C4-2B (cell line): ENCODE results near the gene LGALS16.

Experiments
- ZFX ChIP-seq: fragments of 450-650 bp; IDR thresholded peaks from 2 replicates; pipeline ENCODE4 v1.6.1; 2017
- TF ChIP-seq, protein P1 (sequence below): fragments of 450-650 bp; conservative IDR thresholded peaks from 2 replicates; pipeline ENCODE4 v1.5.1; 2017; ENCODE audit warnings: mild to moderate bottlenecking

DNA sequence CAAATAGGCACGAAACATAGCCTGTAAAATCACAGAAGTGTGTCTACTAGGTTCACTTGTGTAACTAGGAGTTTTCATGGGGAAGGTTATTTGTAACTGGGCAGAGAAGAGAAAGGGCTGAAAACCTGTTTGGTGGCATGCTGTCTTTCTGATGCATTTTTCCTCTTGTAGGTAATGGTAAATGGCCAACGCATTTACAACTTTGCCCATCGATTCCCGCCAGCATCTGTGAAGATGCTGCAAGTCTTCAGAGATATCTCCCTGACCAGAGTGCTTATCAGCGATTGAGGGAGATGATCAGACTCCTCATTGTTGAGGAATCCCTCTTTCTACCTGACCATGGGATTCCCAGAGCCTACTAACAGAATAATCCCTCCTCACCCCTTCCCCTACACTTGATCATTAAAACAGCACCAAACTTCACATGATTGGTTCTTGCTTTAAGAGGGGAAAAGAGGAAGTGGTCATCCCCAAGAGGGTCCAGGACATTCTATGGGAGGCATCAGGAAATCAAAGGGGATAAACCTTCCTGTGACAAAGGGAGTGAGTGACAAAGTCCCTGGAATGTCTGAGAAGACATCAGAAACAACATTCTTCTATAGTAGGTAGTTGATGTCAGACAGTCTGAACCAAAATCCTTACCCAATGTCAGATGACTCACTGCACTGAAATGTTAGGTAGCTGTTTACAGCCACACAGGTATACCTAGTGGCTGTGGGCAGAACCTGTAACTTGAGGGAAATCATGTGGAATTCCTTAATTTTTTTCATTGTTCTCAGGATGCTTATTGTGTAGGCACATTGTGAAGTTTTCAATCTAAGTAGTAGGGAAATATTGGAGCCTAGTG, 53.5 kb downstream of the LGALS16 start:
- TF ChIP-seq, protein P1, sequence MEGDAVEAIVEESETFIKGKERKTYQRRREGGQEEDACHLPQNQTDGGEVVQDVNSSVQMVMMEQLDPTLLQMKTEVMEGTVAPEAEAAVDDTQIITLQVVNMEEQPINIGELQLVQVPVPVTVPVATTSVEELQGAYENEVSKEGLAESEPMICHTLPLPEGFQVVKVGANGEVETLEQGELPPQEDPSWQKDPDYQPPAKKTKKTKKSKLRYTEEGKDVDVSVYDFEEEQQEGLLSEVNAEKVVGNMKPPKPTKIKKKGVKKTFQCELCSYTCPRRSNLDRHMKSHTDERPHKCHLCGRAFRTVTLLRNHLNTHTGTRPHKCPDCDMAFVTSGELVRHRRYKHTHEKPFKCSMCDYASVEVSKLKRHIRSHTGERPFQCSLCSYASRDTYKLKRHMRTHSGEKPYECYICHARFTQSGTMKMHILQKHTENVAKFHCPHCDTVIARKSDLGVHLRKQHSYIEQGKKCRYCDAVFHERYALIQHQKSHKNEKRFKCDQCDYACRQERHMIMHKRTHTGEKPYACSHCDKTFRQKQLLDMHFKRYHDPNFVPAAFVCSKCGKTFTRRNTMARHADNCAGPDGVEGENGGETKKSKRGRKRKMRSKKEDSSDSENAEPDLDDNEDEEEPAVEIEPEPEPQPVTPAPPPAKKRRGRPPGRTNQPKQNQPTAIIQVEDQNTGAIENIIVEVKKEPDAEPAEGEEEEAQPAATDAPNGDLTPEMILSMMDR: no peak
- no peak for TF ChIP-seq ZFX
